HG03066 (cell line): ENCODE results near the gene AMPD1.
A peak's percentile ranks its signal among the peaks of the same experiment; 100 is the strongest.

ENCODE experiments used
- ATAC-seq: cut with Tn5 transposase; IDR thresholded peaks from one replicate; pipeline ENCODE4 v1.9.1; 2021; ENCODE audit warnings: low read depth; ENCODE audit not compliant: unreplicated experiment

The AMPD1 gene

GRCh38 chr1:114695430-114696058 is at the start of gene AMPD1:
Gene AMPD1, minus strand, starts transcription at chr1:114695546. Its CDS starts 75 bp downstream, at chr1:114695471.
- no peak for ATAC-seq

DNA sequence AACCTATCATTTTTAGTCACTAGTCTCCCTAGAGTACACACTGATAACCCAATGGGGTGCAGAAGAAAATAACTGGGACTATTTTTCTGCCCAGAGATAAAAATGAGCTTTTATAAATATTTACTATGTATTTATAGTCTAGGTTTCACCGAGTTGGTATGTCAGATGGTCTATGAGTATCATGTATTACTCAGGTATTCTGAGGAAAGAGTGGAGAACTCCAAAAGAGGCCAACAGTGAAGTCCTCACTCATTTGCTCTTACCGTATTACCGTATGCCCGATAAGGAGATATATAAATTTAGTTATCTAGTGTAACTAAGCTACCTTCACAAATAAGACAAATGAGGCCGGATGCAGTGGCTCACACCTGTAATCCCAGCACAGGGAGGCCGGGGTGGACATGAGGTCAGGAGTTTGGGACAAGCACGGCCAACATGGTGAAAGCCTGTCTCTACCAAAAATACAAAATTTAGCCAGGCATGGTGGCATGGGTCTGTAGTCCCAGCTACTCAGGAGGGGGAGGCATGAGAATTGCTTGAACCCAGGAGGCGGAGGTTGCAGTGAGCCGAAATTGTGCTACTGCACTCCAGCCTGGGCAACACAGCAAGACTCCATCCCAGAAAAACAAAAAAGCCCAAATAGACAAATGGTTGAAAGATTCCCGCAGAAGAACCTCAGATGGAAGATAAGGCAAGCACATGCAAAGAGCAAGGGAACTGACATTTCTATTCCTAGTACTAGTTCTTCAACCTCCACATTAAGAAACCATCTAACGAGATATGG is 46.8 kb upstream of the AMPD1 start:
- no peak for ATAC-seq

DNA sequence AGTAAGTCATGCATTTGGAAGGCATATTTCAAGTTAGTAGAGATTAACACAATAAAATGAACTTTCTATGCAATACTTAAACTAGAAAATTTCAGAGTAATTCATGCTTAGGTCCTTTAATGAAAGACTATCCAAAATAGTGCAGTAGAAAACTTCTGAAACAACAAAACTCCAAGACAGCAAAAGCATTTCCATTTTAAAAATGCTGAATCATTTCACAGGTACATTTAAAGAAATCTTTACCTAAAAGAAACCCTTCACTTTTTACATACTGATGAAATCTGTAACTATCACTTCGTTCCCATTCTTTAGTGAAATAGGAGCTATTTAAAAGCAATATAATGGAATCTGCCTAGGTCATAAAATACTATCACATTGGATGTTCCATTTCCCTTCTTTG is 45.0 kb upstream of the AMPD1 start:
- no peak for ATAC-seq

- no peak for ATAC-seq
These were observed 42.0 kb upstream of the AMPD1 start for GRCh38 chr1:114737314-114737849.

- no peak for ATAC-seq
These were observed 40.1 kb upstream of the AMPD1 start for GRCh38 chr1:114735479-114735878.

- no peak for ATAC-seq
These were observed 34.4 kb upstream of the AMPD1 start for GRCh38 chr1:114729782-114730181.

DNA sequence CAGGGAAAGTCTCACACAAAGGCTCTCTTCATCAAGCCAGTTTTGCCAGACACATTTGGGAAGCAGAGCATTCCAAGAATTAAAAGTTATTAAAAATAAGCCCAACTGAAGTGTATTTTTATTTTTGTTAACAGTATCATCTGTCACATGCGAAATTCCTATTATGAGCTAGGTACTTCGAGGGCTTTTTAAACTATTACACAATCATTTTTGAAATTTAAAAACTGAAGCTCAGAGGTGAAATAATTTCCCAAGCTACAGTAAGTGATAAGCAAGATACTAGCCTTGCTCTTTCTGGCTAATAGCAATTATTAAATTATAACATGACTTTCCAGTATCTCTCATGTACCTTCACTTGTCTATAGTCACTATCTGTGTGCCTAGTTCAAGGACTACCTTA is 33.2 kb upstream of the AMPD1 start:
- ATAC-seq = no peak

DNA sequence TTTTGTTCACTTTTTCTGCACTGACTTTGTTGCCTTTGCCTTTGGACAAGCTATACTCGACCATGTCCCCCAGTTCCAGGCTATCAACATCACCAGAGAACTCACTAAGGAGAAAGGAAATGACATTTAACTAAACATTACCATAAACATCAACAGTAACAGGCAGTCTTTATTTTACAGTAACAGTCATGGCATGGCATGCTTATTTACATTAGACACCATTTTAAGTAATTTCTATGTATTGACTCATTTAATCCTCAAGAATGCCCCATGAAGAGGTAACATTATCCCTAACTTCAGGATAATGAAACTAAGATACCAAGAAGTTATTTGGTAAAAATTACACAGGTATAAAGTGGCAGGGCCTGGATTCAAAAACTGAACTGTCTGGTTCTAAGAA is 29.9 kb upstream of the AMPD1 start:
- no peak for ATAC-seq

DNA sequence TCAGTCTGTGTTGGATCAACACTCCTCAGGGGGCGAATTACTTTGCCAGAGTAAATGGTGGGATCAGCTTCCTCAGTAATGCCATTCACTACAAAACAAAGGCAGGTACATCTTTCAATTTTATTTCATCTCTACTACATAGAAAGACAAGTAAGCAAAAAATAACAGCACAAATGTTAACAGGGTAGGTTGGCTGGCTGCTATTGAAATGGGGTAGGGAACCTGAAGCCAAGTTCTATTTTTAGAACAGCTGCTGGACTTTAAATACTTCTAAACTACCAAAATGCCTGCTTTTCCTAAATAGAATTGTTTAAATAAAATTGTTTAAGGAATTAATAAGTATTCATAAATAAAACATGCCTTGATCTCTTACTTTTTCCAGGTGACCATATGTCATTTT is 28.6 kb upstream of the AMPD1 start:
- ATAC-seq = no peak

DNA sequence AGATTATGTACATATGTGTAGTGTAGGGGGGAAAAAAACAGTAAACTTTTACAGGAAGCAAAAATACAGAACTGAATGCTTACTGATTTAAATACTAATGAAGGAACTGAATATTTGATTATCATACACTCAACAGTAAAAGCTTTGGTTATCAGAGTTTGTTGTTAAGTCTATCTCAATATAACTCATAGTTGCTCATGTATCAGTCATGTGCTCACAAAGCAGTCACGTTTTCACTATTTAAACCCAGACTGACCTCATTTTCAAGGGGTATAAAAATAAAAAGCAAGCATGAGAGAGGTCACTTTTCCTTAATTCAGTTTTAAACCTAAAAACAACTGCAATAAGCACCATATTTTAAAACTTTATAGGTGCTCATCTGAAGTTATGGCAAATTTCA is 28.1 kb upstream of the AMPD1 start:
- ATAC-seq = no peak

- ATAC-seq = no peak
These were observed 25.1 kb upstream of the AMPD1 start for GRCh38 chr1:114720492-114720891.

DNA sequence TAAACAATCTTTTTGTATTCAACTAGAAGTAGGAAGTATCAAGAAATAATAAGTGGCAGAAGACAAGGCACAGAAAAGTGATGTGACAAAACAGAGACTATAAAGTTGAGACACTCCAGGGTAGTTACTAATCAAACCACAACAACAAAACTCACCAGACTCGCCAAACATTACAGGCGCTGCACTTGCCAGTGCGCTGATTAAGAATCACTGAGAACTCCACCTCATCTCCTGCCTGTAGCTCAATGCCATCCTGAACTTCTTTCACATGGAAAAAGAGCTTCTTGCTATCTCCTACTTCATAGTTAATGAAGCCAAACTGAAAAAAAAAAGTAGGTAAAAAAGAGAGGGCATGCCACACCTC is 24.1 kb upstream of the AMPD1 start:
- no peak for ATAC-seq

- no peak for ATAC-seq
These were observed 23.5 kb upstream of the AMPD1 start for GRCh38 chr1:114718661-114719423.

- peak; percentile 95 for ATAC-seq
These were observed 21.2 kb upstream of the AMPD1 start, which contains the start of gene NRAS for GRCh38 chr1:114716304-114717170. Gene NRAS, minus strand, starts transcription at chr1:114716771. Its CDS starts 611 bp downstream, at chr1:114716160.

DNA sequence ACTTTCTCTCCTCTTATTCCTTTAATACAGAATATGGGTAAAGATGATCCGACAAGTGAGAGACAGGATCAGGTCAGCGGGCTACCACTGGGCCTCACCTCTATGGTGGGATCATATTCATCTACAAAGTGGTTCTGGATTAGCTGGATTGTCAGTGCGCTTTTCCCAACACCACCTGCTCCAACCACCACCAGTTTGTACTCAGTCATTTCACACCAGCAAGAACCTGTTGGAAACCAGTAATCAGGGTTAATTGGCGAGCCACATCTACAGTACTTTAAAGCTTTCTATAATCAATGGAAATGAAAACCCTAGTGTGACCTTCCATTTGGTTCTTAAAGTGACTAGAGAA is 20.6 kb upstream of the AMPD1 start:
- ATAC-seq = no peak

DNA sequence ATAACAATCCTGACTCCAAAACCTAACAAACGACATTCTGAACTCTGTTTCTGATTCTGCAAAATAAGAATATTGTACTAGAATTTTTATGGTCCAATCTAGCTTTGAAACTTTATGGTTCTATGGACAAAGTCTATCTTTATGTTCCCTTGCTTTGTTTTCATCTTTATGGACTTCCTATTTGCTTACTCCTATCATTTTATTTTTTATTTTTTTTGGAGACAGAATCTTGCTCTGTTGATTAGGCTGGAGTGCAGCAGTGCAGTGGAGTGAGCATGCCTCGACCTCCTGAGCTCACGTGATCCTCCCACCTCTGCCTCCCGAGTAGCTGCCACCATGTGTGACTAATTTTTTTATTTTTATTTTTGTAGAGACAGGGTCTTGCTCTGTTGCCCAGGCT is 17.6 kb upstream of the AMPD1 start:
- ATAC-seq = no peak

- no peak for ATAC-seq
These were observed 15.0 kb upstream of the AMPD1 start for GRCh38 chr1:114710360-114710759.

- no peak for ATAC-seq
These were observed 12.3 kb upstream of the AMPD1 start for GRCh38 chr1:114707604-114708003.

- no peak for ATAC-seq
These were observed 7.9 kb upstream of the AMPD1 start for GRCh38 chr1:114703242-114703641.

DNA sequence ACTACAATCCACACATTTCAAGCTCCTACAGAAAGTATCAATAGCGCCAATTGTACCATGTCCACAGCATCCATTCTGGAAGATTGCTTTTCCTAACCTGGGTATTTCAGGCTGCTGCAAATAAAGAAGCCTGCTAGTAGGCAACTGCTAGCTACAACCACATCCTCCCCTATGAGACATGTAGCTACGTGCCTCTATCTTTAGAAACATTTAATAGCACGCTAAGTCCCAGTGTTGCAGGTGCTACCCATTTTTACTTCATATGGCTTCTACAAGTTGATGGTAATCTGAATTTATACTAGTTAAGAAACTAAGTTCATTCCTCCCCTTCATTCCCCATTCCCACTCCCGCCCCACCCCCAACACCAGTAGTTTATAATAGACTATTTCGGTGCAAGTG is 7.4 kb upstream of the AMPD1 start:
- ATAC-seq = peak; percentile 64
